HS-27A (cell line): Measurements from ENCODE around the gene DND1.
"Not testable (repeated sequence)": the region's sequence is repeated elsewhere in the genome, so short reads cannot be mapped to it uniquely, and the experiment has no call there.

Experiments
- DNase-seq: peaks from one replicate; pipeline ENCODE4 v3.0.0-alpha.2; 2012; ENCODE audit warnings: low read depth, missing footprints

The DND1 gene

DNA sequence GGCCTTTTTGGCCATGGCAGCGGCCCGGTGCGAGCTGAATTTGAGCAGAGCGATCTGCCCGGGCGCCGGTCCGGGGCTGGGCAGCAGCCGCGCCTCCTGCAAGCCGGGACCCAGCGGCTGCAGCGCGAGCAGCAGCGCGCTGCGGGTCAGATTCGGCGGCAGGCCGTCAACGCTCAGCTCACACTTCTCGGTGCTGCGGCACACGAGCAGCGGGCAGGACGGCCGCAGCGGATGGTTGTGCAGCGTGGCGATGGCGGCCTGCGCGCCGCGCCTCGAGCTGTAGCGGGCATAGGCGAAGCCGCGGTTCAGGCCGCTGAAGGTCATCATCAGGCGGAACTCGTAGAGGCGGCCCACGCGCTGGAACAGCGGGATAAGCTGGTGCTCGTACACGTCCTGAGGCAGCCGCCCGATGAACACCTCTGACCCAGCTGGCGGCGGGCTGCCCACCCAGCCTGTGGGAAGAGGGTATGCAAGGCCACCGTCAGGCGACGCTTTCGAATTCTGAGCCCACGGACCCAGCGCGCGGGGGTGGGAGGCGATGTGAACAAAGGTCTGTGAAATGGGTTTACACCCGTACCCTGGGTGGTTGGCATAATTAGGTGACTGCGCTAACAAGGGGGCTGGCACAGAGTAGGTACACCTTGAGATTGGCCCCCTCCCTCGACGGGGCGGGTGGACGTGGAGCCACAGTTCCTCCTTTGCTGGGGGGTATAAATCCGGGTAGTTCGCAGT lies 755 bp downstream of the DND1 start:
- no peak for DNase-seq

DNA sequence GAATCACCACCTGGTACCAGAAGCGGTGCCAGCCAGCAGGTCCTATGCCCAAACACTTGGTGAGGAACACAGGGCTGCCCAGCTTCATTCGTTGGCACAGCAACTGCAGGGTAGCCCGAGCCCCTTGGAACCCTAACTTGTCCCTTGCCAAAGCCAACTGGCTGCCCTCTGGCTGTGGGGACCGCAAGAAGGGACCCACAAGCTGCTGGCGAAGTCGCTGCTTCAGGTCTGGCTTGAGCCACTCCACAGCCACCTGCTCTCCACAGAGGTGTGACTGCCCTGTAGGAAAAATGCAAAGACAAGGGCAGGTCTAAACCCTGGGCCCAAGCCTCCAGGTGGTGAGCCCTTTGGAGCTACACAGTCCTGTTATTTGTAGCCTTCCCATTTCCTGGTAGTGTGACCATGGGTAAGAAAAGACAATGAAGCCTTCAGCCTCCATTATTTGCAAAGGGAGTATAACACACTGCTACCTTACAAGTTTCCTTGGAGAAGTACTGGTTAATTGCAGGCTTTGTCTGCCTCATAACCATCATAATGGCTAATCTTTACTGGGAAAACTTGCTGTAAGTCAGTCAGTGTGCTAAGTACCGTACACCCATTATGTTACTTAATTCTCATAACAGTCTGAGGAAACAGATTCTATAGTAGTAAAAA lies 1.8 kb downstream of the DND1 start:
- no peak for DNase-seq

DNA sequence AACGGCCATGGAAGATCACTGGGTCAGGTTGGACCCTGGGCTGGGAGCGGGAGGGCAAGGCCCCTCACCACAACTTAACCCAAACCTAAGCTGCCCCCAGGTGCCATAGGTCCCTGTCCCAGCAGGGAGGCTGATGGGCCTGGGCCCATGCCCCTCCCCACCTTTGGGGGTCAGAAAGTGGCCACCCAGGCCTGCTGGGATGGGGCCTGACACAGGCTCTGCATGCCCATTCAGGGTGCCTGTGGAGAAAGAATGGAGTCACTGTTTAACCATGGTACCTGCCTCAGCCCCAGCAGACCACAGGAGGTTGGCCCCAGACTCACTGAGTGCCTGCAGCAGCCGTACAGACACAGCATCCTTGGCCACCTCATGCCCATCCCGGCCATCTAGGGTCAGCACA lies 2.3 kb downstream of the DND1 start:
- not testable (repeated sequence) for DNase-seq

DNA sequence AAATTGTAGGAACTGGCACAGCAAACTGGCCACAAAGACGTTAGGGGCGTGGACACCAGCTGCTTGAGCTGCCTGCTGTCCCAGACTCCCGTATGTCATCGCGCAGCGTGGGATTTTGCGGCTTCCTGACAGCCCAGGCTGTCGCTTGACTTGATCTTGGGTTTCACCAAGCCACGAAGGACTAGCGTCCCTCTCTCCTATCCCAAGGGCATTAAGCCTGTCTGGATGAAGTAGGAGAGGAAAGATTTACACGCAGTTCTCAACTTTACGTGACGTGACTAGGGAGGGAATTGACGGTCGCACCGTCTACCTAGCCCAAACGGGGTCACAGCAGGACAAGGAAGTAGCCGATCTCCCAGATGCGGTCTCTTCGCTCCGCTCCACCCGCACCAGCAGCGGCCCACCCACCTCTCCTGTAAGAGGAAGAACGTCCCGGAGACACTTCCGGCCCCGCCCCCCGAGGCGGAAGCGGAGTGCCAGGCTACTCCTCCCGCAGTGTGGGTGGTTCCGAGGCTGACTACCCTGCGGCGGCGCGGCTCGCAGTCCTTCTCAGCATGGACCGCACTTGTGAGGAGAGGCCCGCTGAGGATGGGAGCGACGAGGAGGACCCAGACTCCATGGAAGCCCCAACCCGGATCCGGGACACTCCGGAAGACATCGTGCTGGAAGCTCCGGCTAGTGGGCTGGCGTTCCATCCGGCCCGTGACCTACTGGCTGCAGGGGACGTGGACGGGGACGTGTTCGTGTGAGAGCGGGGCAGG lies 8.8 kb downstream of the DND1 start, which contains the start of gene WDR55:
WDR55 (plus strand) TSS at position 546 of the 761 bp plus-strand sequence; CDS start at position 555, 9 bp downstream.
- peak; percentile 54 for DNase-seq

DNA sequence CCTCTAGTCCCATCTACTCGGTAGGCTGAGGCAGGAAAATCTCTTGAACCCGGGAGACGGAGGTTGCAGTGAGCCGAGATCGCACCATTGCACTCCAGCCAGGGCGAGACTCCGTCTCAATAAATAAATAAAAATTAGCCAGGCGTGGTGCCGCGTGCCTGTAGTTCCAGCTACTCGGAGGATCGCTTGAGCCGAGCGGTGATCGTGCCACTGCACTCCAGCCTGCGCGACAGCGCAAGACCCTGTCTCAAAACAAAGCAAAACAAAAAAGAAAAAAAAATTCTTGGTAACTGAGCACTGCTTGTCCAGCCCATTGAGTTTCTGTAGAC lies 9.4 kb downstream of the DND1 start:
- no peak for DNase-seq

DNA sequence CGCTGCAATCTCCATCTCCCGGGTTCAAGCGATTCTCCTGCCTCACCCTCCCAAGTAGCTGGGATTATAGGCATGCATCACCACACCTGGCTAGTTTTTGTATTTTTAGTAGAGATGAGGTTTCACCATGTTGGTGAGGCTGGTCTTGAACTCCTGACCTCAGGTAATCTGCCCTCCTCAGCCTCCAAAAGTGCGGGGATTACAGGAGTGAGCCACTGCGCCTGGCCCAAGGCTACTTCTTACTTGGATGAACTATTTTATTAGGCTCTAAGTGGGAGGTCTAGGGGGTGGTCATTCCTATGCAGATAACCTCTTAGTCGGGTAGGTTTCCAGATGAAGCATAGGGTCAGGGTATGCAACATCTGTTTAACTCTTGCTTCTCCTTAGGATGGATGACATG lies 13.0 kb downstream of the DND1 start:
- DNase-seq: not testable (repeated sequence)

DNA sequence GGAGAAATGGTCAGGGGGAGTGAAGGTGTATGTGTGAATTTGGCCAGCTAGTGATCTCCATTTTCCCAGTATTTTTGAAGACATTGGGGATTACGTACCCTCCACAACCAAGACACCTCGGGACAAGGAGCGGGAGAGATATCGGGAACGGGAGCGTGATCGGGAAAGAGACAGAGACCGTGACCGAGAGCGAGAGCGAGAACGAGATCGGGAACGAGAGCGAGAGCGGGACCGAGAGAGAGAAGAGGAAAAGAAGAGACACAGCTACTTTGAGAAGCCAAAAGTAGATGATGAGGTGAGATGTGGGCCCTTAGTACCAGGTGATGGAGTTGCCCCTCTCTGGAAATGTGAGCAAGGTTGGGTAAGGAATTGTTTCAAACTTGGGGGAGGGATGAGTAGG lies 14.5 kb downstream of the DND1 start:
- DNase-seq: no peak

DNA sequence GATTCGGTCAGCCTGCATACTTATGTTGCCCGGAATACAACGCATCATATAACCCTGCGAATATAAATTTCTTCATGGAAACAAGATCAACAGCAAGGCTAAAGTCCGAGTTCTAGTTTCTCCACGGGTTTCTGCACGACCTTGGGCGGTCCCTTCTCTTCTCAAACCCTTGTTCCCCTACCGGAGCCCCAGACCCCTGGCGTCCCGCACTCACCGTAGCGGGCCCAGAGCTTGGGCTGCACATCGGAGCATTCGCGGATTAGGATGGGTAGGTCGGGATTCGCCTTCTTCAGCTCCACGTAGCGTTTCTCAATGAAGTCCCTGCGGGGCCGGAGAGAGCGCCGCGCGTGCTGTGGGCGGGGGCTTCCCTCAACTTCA lies 26.3 kb downstream of the DND1 start:
- no peak for DNase-seq

DNA sequence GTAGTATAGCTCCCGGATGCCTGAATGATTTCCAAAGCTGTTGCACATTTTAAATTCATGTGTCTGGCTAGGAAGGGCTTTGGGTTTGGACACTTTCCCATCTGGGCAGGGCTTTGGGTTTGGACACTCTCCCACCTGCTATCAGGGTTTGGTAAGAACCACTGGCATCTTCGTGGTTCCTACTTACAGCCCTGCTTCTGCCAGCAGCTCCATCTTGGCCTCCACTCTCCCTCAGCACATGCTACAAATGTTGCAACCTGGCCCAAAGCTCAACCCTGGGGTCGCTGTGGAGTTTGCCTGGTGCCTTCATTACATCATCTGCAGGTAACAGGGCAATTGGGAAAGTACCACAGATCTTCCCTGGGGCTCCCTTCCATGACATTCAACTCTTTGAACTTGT lies 30.7 kb downstream of the DND1 start:
- DNase-seq: no peak

DNA sequence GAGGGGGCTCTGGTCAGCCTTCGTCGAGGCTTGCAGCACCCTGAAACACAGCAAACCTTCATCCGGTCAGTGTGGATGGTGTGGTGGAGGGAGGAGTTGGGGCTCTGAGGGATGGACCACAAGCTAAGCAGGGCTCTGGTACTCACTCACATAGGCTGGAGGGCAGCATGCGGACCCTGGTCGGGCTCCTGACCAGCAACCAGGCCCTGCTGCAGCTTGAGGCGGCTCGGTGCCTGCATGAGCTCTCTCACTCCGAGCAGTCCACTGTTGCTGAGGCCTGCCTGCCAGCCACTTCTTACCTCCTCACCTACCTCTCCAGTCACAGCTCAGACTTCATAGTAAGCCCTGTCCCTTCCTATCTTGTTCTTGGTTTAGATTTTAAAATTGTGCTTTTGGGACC lies 31.7 kb downstream of the DND1 start:
- DNase-seq: no peak

DNA sequence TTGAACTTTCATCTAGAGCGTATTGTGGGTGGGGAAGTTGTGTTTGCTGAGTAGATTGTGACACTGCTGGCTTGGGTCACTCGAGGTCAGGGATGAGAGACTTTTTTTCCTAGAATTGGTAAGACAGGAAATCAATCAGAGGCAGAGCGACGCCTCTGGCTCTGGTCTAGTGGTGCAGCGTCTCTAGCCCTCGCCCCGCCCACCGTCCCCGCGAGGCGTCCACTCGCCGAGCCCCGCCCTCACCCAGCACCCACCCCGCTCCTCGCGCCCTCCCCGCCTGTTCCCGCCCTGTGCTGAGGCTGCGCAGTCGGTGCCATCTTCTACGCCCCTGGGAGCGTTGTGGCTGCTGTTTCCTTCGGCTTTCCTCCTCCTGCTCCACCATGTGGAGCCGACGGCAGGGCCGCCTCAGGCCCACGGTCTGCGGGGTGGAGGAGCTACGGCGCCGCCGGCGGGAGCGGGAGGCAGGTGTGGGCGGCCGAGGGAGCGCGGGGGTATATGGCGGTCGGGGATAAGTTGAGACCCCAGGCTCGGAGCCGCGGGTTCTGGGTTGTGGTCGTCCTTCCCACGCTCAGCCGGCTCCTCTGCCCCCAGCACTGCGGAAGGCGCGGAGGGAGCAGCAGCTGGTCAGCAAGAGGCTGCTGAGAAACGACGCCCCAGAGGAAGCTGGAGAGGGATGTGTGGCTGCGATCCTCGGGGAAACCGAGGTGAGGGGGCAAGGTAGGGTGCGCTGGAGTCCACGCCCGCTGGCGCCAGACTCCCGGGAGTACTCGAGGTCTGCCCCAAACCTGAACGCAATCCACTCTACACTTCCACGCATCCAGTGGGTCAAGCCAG lies 34.0 kb downstream of the DND1 start, which contains the start of gene TMCO6:
TMCO6 (plus strand) TSS at position 304 of the 834 bp plus-strand sequence; CDS start at position 381, 77 bp downstream.
- DNase-seq: peak; percentile 51

DNA sequence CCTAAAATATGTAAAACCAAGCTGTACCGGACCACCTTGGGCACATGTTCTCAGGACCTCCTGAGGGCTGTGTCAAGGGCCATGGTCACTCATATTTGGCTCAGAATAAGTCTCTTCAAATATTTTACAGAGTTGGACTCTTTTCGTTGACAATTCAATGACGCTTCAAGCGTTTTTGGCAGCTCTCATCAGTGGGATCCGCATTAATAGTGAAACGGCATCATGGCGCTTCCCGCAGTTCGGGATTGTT lies 34.6 kb downstream of the DND1 start:
- not testable (repeated sequence) for DNase-seq

DNA sequence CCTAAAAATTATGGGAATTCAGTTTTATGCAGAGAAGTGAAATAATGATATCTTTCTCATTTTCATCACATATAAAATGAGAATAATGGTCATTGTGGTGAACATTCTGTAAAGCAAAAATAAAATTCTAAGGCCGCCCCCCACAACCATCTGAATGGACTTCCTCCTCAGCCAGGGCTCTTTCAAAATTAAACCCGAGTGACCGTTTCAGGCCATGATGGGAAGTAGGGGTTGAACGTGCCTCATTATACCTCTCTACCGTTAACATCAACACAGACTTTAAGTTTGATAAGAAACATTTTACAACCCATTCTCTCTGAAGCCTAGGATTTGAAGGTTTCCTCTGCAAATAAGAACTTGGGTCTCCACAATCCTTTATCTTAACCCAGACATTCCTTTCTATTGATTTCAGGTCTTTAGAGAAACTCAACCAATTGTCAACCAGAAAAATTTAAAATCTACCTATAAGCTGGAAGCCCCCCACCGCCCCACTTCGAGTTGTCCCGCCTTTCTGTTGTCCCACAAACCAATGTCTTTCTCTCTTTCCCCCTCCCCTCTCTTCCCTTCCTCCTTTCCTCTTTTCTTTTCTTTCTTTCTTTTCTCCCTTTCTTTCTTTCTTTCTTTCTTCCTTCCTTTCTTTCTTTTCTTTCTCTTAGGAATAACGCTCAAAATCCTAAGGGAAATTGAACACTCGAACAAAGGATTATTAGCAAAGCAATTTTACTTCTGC lies 35.8 kb downstream of the DND1 start:
- no peak for DNase-seq

DNA sequence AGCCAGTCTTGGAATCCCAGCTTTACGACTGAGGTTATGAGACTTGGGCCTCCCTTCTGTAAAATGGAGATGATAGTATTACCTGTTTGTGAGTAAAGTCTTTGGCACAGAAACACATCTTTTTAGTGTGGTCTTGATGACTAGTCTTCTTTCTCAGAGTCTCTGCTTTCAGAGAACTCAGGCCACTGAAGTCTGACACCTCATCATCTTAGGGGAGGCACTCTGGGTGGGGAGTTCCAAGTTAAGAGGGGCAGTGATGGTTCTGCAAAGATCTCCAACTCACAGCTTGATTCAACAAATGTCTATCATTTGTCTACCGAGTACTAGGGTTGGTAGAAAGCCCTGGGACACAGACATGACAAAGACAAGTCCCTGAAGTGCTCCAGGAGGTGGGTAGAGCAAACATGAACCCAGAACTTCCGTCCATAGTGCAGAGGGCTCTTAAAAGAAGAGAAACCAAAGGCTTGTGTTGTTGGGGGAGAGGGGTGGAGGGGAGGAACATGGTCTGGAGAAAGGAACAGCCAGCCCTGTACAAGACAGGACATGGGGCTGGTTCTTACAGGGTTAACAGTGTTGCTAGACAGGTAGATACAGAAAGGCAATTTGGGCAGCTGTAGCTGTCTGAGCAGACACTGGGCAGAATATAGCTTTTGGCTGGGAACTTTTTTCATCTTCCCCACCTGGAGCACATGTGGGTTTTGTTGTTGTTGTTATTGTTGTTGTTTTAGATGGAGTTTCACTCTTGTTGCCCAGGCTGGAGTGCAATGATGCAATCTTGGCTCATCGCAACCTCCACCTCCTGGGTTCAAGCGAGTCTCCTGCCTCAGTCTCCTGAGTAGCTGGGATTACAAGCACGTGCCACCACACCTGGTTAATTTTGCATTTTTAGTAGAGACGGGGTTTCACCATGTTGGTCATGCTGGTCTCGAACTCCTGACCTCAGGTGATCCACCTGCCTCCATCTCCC lies 37.8 kb downstream of the DND1 start:
- no peak for DNase-seq

DNA sequence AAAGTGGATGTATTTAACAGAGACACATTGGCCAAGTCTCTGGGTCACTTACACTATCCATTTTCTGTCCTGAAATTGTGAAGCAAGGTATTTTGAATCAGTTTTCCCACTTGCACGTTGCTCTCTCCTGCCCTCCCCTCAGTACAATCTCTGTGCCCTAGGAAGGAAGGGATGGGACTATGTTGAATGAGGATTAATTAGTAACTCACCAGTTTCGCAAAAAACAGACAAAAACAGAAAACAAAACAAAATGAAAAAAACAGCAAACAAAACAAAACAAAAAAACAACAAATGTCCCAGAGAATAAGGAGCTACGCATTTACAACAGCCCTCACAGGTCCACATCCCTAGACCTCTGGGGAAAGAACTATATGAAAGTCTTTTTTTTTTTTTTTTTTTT lies 39.3 kb downstream of the DND1 start:
- no peak for DNase-seq

DNA sequence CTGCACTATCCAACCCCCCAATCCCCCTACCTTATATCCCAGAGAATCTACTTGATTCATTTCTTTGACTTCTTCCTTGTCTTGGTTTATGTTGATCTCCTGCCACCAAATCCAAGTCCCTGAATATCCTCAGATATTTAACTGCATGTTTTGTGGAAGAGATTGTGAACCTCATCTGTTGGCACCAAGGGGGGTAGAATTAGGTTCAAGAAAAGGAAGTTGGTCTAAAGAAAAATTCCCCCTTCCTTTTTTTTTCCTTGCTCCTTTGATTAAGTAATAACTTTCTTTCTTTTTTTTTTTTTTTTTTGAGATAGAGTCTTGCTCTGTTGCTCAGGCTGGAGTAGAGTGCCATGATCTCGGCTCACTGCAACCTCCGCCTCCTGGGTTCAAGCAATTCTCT lies 39.9 kb downstream of the DND1 start:
- no peak for DNase-seq

DNA sequence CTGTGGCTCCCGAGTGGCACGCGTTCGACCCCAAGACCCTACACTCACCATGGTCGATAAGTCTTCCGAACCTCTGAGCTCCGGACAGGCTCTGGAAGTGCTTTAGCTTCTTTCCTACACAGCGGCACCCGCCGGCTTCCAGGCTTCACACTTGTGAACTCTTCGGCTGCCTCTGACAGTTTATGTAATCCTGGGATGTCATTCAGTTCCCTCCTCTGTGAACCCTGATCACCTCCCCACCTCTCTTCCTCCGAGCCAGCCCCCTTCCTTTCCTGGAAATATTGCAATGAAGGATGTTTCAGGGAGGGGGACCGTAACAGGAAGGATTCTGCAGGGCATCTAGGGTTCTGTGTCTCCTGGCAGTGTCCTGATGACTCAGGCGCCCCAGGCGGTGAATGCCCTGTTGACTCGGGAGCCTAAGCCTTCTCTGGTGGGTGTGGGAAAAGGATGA lies 40.3 kb downstream of the DND1 start, which contains the start of gene CD14:
CD14 (minus strand) TSS at position 155 of the 451 bp plus-strand sequence; CDS start at position 51, 104 bp downstream.
- DNase-seq: no peak

DNA sequence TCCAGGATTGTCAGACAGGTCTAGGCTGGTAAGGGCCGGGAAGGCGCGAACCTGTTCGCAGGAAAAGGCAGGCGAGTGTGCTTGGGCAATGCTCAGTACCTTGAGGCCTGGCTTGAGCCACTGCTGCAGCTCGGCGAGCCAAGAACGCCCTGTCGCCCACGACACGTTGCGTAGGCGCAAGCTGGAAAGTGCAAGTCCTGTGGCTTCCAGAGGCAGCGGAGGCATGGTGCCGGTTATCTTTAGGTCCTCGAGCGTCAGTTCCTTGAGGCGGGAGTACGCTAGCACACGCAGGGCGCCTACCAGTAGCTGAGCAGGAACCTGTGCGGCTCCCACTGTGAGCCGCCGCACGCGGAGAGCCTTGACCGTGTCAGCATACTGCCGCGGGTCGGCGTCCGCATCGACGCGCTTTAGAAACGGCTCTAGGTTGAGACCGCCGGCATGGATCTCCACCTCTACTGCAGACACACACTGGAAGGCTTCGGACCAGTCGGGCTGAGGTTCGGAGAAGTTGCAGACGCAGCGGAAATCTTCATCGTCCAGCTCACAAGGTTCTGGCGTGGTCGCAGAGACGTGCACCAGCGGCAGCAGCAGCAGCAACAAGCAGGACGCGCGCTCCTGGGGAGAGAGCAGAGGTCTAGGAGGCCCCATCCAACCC lies 40.9 kb downstream of the DND1 start:
- DNase-seq: no peak

DNA sequence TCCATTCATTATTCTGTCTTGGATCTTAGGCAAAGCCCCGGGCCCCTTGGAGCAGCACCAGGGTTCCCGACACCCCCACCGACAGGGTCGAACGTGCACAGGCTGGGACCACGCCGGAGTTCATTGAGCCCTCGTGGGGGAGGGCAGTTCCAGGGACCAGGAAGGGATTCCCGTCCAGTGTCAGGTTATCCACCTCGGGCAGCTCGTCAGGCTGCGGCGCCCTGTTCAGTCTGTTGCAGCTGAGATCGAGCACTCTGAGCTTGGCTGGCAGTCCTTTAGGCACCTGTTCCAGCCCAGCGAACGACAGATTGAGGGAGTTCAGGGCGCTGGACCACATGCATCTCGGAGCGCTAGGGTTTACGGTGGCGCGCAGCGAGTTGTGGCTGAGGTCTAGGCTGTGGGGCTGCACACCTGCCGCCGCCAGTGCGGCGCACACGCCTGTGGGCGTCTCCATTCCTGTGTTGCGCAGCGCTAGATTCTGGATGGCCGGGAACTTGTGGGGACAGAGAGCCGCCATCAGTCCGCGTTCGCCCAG lies 41.5 kb downstream of the DND1 start:
- no peak for DNase-seq

DNA sequence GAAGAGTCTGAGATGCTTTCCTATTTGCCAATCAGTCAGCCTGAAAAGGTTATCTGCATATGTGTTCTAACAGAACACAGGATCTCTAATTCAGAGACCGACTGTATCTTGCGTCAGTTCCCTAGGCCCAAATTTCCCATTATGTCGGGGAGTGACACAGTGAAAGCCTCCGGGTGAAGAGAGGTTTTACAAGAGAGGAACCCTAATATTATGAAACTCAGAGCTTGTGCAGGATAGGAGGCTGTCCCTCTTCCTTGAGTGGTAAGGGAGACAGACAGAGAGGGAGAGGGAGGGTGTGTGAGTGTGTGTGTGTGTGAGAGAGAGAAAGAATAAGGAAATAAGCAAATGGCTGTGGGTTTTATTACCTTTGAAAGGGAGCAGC lies 42.3 kb downstream of the DND1 start:
- DNase-seq: no peak
